Ishikawa (cell line): ENCODE results near the gene R3HDM1.

Experiments used
- CEBPB ChIP-seq: IDR thresholded peaks from 2 replicates; pipeline ENCODE4 v1.6.1; 2012
- CREB1 ChIP-seq: IDR thresholded peaks from 2 replicates; pipeline ENCODE4 v1.6.1; 2012; ENCODE audit warnings: low read depth
- EGR1 ChIP-seq: IDR thresholded peaks from 2 replicates; pipeline ENCODE4 v1.6.1; 2012
- EP300 ChIP-seq: IDR thresholded peaks from 2 replicates; pipeline ENCODE4 v1.6.1; 2012; ENCODE audit warnings: borderline replicate concordance
- FOXM1 ChIP-seq: IDR thresholded peaks from 2 replicates; pipeline ENCODE4 v1.6.1; 2012; ENCODE audit warnings: low read depth, borderline replicate concordance
- NFIC ChIP-seq: IDR thresholded peaks from 2 replicates; pipeline ENCODE4 v1.6.1; 2012
- RAD21 ChIP-seq: IDR thresholded peaks from 2 replicates; pipeline ENCODE4 v1.6.1; 2012; ENCODE audit warnings: low read depth
- TAF1 ChIP-seq: IDR thresholded peaks from 2 replicates; pipeline ENCODE4 v1.6.1; 2012; ENCODE audit warnings: low read depth, mild to moderate bottlenecking
- TCF12 ChIP-seq: IDR thresholded peaks from 2 replicates; pipeline ENCODE4 v1.6.1; 2012; ENCODE audit warnings: low read depth
- TEAD4 ChIP-seq: IDR thresholded peaks from 2 replicates; pipeline ENCODE4 v1.6.1; 2012
- YY1 ChIP-seq: IDR thresholded peaks from 2 replicates; pipeline ENCODE4 v1.6.1; 2012; ENCODE audit warnings: low read depth
- ZBTB7A ChIP-seq: IDR thresholded peaks from 2 replicates; pipeline ENCODE4 v1.6.1; 2012; ENCODE audit warnings: low read depth
- TF ChIP-seq, protein P1 (sequence below): IDR thresholded peaks from 2 replicates; pipeline ENCODE4 v1.6.1; 2012
- TF ChIP-seq, protein P2 (sequence below): IDR thresholded peaks from 2 replicates; pipeline ENCODE4 v1.6.1; 2012
- TF ChIP-seq, protein P3 (sequence below): IDR thresholded peaks from 2 replicates; pipeline ENCODE4 v1.6.1; 2012; ENCODE audit warnings: low read depth, mild to moderate bottlenecking

The R3HDM1 gene

DNA sequence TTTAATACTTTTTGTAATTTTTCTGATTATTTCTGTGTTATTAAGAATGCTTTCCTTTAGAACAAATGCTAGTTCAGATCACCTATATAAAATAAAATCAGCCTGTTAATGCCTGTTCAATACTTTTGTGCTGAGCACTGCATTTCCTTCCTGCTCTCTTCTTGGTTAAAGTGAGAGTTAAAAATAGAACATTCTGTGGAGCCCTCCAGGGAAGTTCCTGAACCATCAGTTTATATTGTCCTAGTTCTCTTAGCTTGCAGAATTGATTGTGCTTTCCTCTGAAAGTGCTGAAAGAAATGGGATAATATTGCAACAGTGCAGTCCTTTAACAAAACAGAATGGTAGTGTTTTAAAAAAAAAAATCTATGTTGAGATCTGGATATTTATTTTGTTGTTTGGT lies 135.8 kb downstream of the R3HDM1 start:
- TF ChIP-seq, protein P1, sequence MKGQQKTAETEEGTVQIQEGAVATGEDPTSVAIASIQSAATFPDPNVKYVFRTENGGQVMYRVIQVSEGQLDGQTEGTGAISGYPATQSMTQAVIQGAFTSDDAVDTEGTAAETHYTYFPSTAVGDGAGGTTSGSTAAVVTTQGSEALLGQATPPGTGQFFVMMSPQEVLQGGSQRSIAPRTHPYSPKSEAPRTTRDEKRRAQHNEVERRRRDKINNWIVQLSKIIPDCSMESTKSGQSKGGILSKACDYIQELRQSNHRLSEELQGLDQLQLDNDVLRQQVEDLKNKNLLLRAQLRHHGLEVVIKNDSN, result no peak
- TF ChIP-seq EP300 (no peak), TEAD4 (no peak), ZBTB7A (no peak), YY1 (no peak), TCF12 (no peak), NFIC (no peak), EGR1 (no peak), FOXM1 (no peak), CEBPB (no peak)
- TF ChIP-seq, protein P2, sequence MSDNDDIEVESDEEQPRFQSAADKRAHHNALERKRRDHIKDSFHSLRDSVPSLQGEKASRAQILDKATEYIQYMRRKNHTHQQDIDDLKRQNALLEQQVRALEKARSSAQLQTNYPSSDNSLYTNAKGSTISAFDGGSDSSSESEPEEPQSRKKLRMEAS, result no peak
- TF ChIP-seq, protein P3, sequence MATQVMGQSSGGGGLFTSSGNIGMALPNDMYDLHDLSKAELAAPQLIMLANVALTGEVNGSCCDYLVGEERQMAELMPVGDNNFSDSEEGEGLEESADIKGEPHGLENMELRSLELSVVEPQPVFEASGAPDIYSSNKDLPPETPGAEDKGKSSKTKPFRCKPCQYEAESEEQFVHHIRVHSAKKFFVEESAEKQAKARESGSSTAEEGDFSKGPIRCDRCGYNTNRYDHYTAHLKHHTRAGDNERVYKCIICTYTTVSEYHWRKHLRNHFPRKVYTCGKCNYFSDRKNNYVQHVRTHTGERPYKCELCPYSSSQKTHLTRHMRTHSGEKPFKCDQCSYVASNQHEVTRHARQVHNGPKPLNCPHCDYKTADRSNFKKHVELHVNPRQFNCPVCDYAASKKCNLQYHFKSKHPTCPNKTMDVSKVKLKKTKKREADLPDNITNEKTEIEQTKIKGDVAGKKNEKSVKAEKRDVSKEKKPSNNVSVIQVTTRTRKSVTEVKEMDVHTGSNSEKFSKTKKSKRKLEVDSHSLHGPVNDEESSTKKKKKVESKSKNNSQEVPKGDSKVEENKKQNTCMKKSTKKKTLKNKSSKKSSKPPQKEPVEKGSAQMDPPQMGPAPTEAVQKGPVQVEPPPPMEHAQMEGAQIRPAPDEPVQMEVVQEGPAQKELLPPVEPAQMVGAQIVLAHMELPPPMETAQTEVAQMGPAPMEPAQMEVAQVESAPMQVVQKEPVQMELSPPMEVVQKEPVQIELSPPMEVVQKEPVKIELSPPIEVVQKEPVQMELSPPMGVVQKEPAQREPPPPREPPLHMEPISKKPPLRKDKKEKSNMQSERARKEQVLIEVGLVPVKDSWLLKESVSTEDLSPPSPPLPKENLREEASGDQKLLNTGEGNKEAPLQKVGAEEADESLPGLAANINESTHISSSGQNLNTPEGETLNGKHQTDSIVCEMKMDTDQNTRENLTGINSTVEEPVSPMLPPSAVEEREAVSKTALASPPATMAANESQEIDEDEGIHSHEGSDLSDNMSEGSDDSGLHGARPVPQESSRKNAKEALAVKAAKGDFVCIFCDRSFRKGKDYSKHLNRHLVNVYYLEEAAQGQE, result no peak

DNA sequence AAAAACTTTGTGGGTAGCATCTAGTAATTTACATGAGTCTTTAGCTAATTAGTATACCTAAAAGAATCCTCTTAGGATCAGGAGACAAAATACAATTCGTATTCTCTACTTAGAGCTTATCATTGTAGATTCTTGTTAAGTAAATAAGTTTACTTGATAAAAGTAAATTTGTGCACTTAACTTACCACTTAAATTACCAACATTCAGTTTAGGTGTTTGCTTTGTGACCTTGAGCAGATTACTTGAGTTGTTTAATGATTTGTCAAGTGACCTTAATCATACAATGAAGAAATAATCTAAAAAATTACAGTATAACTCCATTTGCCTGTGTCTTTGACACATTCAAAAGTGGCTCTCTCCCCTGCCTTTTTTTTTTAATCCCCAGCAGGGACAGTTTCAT lies 143.2 kb downstream of the R3HDM1 start:
- TF ChIP-seq YY1 (no peak), EGR1 (no peak), TAF1 (no peak), TCF12 (no peak), FOXM1 (no peak), RAD21 (no peak), EP300 (no peak), CREB1 (no peak), ZBTB7A (no peak), CEBPB (no peak), TEAD4 (no peak), NFIC (no peak)
- TF ChIP-seq, protein P1, result no peak
- TF ChIP-seq, protein P3, result no peak
- TF ChIP-seq, protein P2, result no peak

DNA sequence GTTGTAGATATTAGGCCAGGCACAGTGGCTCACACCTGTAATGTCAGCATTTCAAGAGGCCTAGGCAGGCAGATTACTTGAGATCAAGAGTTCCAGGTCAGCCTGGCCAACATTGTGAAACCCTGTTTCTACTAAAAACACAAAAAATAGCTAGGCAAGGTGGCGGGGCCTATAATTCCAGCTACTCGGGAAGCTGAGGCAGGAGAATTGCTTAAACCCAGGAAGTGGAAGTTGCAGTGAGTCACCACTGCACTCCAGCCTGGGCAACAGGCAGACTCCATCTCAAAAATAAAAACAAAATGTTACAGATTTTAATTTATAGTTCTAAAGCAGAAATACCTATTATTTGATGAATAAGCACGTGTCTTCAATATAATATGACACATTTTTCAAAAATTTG lies 144.7 kb downstream of the R3HDM1 start:
- TF ChIP-seq TAF1 (no peak), EP300 (no peak)

DNA sequence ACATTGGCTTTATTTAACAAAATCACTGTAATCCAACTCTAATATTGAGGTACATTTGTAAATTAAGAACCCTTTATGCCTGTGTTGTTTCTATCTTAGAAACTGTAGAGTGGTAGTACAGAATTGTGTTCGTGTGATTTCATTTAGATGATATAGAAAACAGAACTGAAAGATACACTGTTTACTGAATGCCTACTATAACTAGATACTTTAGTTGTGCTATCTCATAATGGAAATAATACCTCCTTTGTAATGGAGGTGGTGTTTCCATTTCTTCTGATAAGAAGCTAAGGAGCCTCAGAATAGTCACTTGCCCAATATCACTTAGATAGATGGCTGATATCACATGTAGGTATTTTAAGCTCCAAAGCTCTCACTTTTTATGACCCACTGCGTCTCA lies 147.8 kb downstream of the R3HDM1 start:
- no peak for TF ChIP-seq FOXM1

DNA sequence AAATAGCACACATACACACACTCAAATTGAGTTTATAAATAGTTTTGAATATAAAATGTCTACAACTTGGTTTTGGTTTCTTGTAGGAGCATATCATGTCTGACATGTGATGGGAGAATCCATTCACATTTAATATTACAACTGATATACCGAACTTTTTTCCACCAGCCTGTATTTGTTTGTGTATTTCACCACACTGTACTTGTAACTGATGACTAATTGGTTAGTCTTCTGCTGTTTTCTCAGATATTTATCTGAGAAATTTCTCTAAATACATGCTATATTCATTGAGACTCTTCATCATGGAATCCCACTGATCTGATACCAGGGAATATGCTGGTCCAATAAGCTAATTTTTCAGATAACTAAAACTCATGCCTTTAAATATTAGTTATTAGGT lies 154.1 kb downstream of the R3HDM1 start:
- TF ChIP-seq EGR1 (no peak), FOXM1 (no peak), TEAD4 (no peak), EP300 (no peak), NFIC (no peak), RAD21 (no peak), CEBPB (no peak), ZBTB7A (no peak), TAF1 (no peak), TCF12 (no peak), YY1 (no peak), CREB1 (no peak)
- TF ChIP-seq, protein P3, result no peak
- TF ChIP-seq, protein P2, result no peak
- TF ChIP-seq, protein P1, result no peak
